HG02973 (cell line): ENCODE results near the gene PLCG1.

Source experiments
- ATAC-seq: cut with Tn5 transposase; IDR thresholded peaks from one replicate; pipeline ENCODE4 v1.9.1; 2021; ENCODE audit warnings: moderate library complexity; ENCODE audit not compliant: unreplicated experiment

Gene PLCG1

GRCh38 chr20:41178495-41178894 lies 41.2 kb downstream of the PLCG1 start:
- no peak for ATAC-seq

DNA sequence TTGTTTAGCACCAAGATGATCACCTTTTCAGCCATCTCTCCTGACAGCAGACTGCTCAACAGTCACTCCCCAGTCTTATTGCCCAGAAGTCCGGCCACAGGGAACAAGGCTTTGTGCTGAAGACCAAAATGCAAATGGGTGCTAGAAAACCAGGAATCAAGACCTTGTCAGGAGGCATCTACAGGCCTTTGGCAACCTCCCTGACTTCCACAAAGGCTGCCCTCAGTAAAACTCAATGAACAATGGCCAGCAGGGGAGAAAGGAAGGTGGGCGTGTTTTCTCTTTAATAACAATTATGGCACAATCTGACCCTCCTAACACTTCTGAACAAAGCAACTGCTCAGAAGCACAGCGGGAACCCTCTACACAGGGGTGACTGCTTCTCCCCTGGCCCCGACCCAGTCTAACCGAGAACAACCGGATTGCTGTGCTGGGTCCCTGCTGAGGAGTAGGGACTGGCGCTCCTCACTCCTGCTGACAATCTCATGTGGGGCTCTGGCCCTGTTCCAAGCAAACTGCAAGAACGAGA lies 41.6 kb downstream of the PLCG1 start:
- no peak for ATAC-seq

- no peak for ATAC-seq
Measured at GRCh38 chr20:41179961-41180360, 42.6 kb downstream of the PLCG1 start.

- ATAC-seq: no peak
Measured at GRCh38 chr20:41180599-41181333, 43.4 kb downstream of the PLCG1 start.

GRCh38 chr20:41181567-41181966 lies 44.2 kb downstream of the PLCG1 start:
- no peak for ATAC-seq

- no peak for ATAC-seq
Measured at GRCh38 chr20:41182296-41183212, 45.2 kb downstream of the PLCG1 start.

GRCh38 chr20:41183391-41183790 lies 46.0 kb downstream of the PLCG1 start:
- ATAC-seq: no peak

DNA sequence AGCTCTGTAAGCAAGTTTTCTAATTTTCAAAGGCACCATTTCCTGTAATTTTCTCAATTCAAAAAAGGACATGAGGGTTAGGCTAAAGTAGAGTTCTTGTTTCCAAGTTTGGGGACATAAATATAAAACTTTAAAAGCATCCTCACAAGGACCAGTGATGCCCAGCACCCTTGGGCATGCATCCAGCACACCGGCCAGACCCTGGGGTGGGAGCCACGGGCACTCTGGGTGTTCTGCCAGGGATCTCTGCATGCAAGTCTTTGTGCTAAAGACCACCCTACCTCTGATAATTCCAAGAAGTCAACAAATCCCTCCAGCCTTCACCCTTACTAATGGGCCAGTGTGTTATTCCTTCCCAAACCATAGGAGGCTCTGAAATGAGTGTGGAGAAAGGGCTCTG lies 46.5 kb downstream of the PLCG1 start:
- no peak for ATAC-seq

GRCh38 chr20:41185013-41185757 lies 47.8 kb downstream of the PLCG1 start:
- no peak for ATAC-seq

- ATAC-seq: no peak
Measured at GRCh38 chr20:41187668-41188067, 50.3 kb downstream of the PLCG1 start.

GRCh38 chr20:41191562-41192500 lies 54.5 kb downstream of the PLCG1 start:
- ATAC-seq: no peak

DNA sequence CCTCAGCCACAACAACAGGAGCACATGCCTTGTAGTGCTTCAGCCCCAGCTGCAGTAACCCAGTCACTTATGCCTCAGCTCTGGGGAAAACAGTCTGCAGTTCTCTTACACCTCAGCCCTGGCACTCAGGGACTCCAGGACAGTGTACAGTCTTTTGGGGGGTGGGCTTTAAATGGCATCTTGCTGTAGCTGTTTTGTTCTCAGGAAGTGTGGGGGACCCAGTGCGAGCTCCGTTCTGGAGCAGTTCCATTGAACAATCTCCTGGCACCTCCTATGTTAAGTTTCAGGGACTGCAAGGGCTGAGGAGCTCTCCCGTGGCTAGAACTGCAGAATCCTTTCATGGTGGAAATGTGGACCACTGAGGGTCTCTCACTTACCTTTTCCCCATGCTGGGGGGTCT lies 55.2 kb downstream of the PLCG1 start:
- ATAC-seq: no peak

DNA sequence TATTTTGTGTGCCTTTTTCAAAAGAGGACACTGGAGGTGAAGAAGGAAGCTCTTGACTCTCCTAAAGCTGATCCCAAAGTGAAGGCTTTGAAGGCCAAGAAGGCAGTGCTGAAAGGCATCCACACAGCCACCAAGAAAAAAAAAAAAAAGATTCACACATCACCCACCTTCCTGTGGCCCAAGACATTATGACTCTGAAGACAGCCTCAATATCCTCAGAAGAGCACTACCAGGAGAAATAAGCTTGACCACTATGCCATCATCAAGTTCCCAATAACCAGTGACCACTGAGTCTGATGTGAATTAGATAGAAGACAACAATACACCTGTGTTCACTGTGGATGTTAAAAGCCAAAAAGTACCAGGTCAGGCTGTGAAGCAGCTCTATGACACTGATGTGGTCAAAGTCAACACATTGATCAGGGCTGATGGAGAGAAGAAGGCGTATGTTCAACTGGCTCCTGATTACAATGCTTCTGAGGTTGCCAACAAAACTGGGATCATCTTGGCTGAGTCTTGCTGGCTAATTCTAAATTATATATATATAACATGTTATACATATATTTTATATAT lies 59.4 kb downstream of the PLCG1 start:
- ATAC-seq: no peak

DNA sequence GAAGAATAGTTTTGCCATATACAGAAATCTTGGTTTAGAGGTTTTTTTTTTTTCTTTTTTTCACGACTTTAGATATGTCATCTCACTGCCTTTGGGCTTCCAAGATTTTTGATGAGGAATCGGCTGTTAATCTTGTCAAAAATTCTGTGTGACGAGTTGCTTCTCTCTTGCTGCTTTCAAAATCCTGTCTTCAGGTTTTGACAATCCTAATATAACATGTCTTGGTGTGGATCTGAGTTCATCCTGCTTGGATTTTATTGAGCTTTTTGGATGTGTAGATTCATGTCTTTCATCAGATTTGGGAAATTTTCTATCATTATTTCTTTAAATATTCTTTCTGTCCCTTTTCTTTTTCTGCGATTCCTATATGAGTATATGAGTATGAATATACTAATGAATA lies 61.1 kb downstream of the PLCG1 start:
- ATAC-seq: no peak

GRCh38 chr20:41200446-41201202 lies 63.3 kb downstream of the PLCG1 start:
- ATAC-seq: no peak

DNA sequence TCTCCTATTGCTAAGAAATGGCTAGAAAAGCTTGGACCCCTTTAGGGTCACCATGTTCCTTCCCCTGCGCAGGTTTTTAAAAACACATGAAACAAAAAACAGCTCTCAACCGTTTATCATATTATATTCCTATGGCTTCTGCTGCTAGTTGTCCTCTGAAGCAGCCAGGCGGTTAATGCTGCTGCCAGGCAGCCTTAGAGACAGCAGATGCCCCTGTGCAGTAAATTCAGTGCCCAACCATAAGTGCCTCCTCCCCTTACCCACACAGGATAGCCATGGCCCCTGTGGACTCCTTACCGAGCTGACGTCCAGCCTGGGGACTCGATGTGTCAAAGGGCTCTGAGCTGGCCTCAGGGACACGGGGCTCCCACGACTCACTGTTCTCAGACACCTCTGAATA lies 64.4 kb downstream of the PLCG1 start:
- ATAC-seq: no peak

DNA sequence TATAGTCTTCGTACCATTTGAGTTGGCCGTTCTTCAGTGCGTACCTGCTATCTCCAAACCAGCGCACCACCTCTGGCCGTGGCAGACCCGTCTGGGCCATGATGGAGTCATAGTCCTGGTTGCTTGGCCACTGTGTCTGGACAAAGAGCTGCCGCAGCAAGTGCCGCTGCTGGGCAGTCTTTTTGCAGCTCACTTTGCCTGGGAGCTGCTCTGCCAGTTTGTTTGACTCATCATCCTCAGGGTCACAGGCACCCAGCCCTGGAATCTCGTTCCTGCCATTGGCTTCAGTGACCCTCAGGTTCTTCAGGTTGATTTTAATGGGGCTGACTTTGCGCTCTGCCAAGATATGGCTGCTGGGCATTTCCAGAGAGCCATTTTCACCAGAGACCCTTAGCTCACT lies 65.1 kb downstream of the PLCG1 start:
- ATAC-seq: no peak

DNA sequence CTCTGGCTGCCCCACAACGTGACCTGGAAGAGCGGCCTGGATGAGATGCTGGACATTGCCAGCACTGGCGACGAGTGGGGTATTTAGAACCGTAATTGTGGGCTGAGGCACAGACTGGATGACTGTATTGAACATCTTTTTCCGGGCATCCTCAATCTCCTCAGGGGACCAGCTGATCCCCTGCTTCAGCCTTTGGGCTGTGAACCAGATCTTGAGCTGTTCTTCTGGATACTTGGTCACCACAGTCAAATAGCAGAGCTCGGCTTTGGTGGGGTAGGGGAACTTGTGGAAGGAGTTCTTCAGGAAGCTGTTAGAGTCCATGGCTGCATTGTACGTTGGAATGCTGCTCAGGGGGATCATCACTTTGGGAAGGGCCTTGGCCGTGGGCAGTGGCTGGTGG lies 66.3 kb downstream of the PLCG1 start:
- no peak for ATAC-seq
